ENCODE measurements around the gene PSD. TPM values are rescaled to one million over a fixed set of nuclear protein-coding genes. Genes with fewer than 3 reads are reported as not detected.

PSD gene
- total and polyA plus RNA-seq, 2 donors (not counting 3 experiments of a cell fraction or from before 2014, with no cell fraction given) = 0.10 to 0.40 TPM

DNA sequence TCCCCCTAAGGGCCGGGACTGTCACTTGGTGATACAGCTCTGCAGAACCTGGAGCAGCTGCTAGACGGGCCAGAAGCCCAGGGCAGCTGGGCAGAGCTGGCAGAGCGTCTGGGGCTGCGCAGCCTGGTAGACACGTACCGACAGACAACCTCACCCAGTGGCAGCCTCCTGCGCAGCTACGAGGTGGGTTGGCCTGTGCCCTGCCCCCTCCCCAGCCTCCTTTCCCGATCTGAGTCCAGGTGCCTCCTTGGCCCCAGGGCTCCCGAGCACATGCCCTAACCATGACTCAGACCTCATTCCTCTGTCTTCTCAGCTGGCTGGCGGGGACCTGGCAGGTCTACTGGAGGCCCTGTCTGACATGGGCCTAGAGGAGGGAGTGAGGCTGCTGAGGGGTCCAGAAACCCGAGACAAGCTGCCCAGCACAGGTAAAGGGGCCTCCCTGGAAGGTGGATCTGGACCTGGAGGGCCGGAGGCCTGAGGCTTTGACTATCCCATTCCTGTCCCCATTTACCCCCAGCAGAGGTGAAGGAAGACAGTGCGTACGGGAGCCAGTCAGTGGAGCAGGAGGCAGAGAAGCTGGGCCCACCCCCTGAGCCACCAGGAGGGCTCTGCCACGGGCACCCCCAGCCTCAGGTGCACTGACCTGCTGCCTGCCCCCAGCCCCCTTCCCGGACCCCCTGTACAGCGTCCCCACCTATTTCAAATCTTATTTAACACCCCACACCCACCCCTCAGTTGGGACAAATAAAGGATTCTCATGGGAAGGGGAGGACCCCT is 16.7 kb downstream of the PSD start:
- Histone ChIP-seq H3K79me2 (ENCODE audit: control insufficient read depth, insufficient read depth, low read length) (no peaks in the 10 kb centered on the region), H2AFZ (ENCODE audit: low read depth, low read length) (no peak overlapping the region), H3K36me3 (ENCODE audit: control insufficient read depth in 2 of 2, extremely low read depth in 1 of 2, insufficient read depth in 2 of 2, low read length in 2 of 2) (peaks cover 0 to 29% of the 10 kb centered on the region in 2 experiments), H3K27me3 (ENCODE audit: control insufficient read depth in 2 of 2, insufficient read depth in 2 of 2, low read length in 2 of 2) (no peaks in the 10 kb centered on the region), H3K4me2 (ENCODE audit: insufficient read depth, low read length) (no peak overlapping the region), H4K20me1 (replicated peaks; ENCODE audit: control insufficient read depth, extremely low read depth, insufficient read depth, low read length) (no peaks in the 10 kb centered on the region), H3K27ac (ENCODE audit: insufficient read depth, low read depth, low read length) (no peak overlapping the region), H3K9ac (replicated peaks; ENCODE audit: extremely low read depth, insufficient read depth, low read length) (no peak overlapping the region), H3K4me3 (replicated peaks in 1 of 3; ENCODE audit: insufficient read depth in 1 of 3, low read depth in 1 of 3, low read length in 3 of 3) (no peak overlapping the region), H3K4me1 (ENCODE audit: control insufficient read depth, extremely low read depth, insufficient read depth, low read length) (peaks cover 3% of the 10 kb centered on the region), H3K9me3 (replicated peaks; ENCODE audit: control insufficient read depth, insufficient read depth, low read length) (no peaks in the 10 kb centered on the region), H3K9me1 (replicated peaks; ENCODE audit: control insufficient read depth, extremely low read depth, insufficient read depth, low read length) (no peaks in the 10 kb centered on the region)
- dilution Hi-C loops (cut with MboI; ENCODE audit: extremely low pct_ligation_motif_present, low sequenced_read_pairs) (no loop called here), intact Hi-C loops (cut with micrococcal nuclease) (no loop called here)
- no peak for DNase-seq (ENCODE audit: low read depth, low spot score)
- CTCF ChIA-PET = interaction anchor here (0.9 to 5.8 kb wide), 5 partner anchors 20 to 233 kb away, joined by 3 to 54 read pairs (median 42); partner anchors contain the start of gene FBXL15
- TF ChIP-seq, protein P1, sequence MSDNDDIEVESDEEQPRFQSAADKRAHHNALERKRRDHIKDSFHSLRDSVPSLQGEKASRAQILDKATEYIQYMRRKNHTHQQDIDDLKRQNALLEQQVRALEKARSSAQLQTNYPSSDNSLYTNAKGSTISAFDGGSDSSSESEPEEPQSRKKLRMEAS (IDR thresholded peaks at IDR 0.05; ENCODE audit: insufficient read depth, insufficient read length) = no peak
- TF ChIP-seq GATA2 (IDR thresholded peaks at IDR 0.05; ENCODE audit: insufficient read depth, insufficient read length, low read depth, low read length) (no peak), MYC (IDR thresholded peaks at IDR 0.05; ENCODE audit: low read depth, low read length) (no peak), POLR2AphosphoS5 (IDR thresholded peaks at IDR 0.05; ENCODE audit: insufficient read depth, low read depth, low read length) (no peak), FOS (IDR thresholded peaks at IDR 0.05; ENCODE audit: borderline replicate concordance, insufficient read depth, low read length) (no peak), POLR2A (IDR thresholded peaks at IDR 0.05; ENCODE audit: low read depth, low read length) (no peak), EZH2 (IDR thresholded peaks at IDR 0.05; ENCODE audit: borderline replicate concordance, low read depth, low read length, severe bottlenecking) (no peak), JUN (IDR thresholded peaks at IDR 0.05; ENCODE audit: borderline replicate concordance, insufficient read depth, insufficient read length, low read depth) (no peak)
- TF ChIP-seq, protein P2, sequence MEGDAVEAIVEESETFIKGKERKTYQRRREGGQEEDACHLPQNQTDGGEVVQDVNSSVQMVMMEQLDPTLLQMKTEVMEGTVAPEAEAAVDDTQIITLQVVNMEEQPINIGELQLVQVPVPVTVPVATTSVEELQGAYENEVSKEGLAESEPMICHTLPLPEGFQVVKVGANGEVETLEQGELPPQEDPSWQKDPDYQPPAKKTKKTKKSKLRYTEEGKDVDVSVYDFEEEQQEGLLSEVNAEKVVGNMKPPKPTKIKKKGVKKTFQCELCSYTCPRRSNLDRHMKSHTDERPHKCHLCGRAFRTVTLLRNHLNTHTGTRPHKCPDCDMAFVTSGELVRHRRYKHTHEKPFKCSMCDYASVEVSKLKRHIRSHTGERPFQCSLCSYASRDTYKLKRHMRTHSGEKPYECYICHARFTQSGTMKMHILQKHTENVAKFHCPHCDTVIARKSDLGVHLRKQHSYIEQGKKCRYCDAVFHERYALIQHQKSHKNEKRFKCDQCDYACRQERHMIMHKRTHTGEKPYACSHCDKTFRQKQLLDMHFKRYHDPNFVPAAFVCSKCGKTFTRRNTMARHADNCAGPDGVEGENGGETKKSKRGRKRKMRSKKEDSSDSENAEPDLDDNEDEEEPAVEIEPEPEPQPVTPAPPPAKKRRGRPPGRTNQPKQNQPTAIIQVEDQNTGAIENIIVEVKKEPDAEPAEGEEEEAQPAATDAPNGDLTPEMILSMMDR (IDR thresholded peaks at IDR 0.05; ENCODE audit: extremely low read depth in 1 of 2, insufficient read depth in 1 of 2, low read depth in 1 of 2, low read length in 2 of 2) = no peak
- peak; percentile 4 for FAIRE-seq
- POLR2A ChIA-PET = no interaction called here
- no TSS peak for BruUV-seq (replicated peaks)
